NCI-H82 (cell line): ENCODE data around the gene NLN.
"Not testable (repeated sequence)": the region's sequence is repeated elsewhere in the genome, so short reads cannot be mapped to it uniquely, and the experiment has no call there.

Experiments used
- DNase-seq: peaks from one replicate; lab custom pipeline; 2025; lab: John Stamatoyannopoulos, UW

Gene NLN

DNA sequence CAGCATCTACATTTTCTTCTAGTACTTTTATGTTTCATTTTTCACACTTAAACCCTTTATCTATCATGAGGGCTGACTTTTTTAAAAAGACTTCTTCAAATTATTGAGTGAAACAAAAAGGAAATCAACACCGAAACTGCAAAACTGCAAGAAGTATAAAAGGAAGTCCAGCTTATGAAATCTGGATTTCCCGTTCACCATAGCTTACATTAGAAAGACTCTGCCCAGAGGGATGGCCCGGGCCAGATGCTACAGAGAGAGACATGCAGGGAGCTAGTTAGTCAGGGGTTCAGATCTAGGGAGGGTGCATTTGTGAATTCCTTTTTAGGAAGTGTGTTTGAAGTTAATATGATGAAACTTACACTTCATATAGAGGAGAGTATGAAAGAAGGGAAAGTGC is 10.0 kb downstream of the NLN start:
- DNase-seq = not testable (repeated sequence)

DNA sequence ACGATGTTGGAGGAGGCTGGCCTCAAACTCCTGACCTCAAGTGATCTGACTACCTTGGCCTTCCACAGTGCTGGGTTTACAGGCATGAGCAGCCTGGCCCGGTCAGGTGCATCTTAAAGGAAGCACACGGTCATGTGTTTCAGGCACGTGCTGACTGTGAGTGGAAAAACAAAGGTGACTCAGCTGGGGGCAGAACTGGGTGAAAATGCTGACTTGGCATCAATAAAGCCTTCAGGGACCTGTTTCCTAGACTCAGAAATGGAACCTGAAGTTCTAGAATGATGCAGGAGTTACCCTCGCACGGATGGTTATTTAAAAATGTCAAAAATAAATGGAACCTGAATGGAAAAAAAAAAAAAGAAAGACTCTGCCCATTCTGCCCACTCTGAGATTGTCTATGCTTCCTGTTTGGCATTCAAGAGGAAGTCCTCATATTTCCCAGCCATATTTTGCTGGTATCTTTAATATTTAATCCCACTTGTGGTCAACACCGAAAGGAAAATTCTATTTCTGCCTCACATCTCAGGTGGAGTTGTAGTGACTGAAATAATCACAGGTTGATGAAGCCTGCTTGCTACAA is 12.3 kb downstream of the NLN start:
- not testable (repeated sequence) for DNase-seq

DNA sequence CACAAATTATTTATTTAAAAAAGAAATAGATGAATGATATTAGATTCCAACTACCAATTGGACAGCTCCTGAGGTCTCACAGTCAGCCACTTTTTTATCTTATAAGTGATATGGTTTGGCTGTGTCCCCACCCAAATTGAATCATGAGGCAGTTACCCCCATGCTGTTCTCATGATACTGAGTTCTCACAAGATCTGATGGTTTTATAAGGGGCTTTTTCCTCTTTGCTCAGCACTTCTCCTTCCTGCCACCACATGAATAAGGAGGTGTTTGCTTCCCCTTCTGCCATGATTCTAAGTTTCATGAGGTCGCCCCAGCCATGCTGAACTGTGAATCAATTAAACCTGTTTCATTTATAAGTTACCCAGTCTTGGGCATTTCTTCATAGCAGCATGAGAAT is 12.9 kb downstream of the NLN start:
- no peak for DNase-seq

- no peak for DNase-seq
Measured at GRCh38 chr5:65736011-65736410, 14.0 kb downstream of the NLN start.

- no peak for DNase-seq
Measured at GRCh38 chr5:65737842-65738241, 15.8 kb downstream of the NLN start.

- DNase-seq = peak; percentile 2
Measured at GRCh38 chr5:65738305-65738704, 16.3 kb downstream of the NLN start.

- DNase-seq = no peak
Measured at GRCh38 chr5:65739162-65739561, 17.2 kb downstream of the NLN start.

DNA sequence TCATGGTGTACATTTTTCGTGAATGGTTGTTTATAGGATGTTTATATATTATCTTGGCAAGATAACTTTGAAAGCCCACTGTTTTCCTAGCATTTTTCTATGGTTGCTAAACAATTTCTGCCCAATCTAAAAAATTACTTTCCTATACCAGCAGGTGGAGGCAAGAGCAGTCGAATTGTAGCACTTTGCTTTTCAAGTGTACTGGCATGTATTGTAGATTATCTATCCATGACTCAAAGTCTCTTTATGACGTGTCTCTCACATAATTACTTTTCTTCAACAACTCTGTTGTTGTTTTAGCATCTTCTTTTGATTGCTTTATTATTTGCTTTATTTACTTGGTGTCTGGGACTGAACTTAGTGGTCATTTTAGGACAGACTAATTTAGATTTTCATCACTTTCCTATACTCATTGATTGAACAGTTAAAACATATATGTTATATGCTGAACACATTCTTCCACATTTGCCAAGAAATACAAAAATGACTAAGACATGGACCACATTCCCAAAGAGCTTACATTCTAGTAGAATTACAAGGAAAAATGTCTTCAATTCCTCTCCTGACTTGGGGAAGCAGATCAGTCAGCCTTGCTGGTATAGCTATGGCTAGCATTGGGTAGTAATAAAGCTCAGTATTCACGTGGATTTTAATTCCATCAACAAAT is 20.7 kb downstream of the NLN start:
- DNase-seq = peak; percentile 13

DNA sequence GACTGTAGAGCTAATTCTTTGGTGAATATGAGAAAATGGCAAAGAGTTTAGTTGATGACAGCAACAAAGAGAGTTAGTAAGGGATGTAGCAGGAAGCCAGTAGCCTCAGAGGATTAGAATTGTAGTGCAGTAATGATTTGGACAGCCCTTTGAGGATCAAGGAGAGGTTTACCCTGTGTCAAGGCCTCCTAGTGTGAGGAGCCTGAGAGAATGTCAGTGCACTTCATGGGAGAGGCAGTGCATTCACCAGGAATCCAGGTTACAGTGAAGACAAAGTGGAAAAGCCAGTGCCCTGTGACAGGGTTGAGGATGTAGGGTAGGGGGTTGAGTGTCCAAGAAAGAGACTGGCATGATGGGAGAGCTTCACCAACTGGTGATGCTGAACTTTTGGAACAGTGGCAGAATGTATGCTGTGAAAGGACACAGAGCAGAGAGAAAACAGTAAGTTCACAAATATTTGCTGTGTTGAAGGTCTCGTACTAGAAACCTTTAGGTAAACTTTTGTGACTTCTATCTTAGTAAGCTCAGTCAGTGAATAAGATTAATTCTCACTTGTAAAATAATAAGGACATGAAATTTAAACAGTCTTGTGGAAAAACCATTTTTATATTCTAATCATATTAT is 27.3 kb downstream of the NLN start:
- DNase-seq = no peak

- DNase-seq = no peak
Measured at GRCh38 chr5:65749956-65750355, 28.0 kb downstream of the NLN start.

DNA sequence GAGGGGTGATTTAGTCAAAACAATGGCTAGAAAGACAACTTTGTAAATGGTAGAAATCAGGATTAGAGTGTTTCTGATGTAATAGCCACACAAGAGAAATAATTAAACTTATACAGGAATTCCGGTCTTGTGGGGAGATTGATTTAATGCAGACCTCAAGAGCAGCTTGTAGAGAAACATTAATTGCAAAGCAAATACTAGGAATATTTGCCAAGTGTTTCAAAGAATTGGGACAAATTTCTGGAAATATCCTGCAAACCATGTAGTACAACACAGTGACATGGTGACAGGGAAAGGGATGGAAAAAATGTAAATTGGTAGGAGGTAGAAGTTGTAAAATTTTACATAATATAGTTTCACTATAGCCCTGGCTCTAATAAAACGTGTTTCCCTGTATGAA is 28.9 kb downstream of the NLN start:
- no peak for DNase-seq

- no peak for DNase-seq
Measured at GRCh38 chr5:65753189-65753588, 31.2 kb downstream of the NLN start.

- no peak for DNase-seq
Measured at GRCh38 chr5:65758546-65759144, 36.6 kb downstream of the NLN start.

DNA sequence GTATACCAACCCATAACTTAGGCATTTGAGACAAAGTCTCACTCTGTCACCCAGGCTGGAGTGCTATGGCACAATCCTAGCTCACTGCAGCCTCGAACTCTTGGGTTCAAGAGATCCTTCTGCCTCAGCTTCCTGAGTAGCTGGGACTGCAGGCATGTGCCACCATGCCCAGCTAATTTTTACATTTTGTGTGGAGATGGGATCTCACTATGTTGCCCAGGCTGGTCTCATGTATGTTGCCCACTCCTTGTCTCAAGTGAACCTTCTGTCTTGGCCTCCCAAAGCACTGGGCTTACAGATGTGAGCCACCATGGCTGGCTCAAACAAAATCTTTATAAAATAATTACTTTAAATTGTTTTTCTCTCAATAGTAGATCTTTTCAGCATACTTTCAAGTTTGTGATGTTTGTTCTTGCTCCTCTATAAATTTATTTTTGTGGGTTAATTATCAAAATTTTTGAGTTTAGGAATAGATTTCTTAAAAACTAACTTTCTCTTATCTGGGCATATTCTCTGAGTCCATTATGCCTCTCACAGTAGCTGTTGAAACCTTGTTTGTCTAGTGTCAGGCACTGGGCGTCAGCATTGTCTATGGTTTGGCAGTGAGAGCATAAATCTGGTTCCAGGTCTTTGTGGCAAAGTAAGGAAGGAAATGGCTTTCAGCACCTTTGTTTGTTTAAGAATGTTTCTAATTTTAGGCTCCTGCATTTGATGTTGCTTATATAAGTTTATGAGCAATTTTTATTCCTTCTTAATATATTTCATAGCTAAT is 38.7 kb downstream of the NLN start:
- DNase-seq = no peak

DNA sequence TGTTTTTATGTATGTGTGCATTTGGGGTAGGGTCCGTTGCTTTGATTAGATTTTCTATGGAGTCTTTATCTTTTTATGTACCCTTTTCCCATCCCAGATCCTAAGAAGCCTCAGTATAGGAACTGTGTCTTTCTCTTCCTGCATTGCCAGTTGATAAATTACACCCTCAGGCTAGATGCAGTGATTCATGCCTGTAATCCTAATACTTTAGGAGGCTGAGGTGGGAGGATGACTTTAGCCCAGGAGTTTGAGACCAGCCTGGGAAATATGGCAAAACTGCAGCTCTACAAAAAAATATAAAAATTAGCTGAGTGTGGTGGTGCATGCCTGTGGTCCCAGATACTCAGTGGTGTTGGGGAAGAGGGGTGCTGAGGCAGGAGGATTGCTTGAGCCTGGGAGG is 40.2 kb downstream of the NLN start:
- no peak for DNase-seq

GRCh38 chr5:65765582-65765981 is 43.6 kb downstream of the NLN start:
- DNase-seq = no peak

DNA sequence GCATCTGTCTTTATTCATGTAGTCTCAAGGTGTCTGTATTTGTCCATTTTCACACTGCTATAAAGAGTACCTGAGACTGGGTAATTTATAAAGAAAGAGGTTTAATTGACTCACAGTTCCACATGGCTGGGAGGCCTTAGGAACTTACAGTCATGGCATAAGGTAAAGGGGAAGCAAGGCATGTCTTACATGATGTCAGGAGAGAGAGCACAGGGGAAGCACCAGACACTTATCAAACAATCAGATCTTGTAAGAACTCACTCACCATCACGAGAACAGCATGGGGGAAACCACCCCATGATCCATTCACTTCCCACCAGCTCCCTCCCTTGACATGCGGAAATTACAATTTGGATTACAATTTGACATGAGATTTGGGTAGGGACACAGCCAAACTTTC is 44.2 kb downstream of the NLN start:
- DNase-seq = no peak

DNA sequence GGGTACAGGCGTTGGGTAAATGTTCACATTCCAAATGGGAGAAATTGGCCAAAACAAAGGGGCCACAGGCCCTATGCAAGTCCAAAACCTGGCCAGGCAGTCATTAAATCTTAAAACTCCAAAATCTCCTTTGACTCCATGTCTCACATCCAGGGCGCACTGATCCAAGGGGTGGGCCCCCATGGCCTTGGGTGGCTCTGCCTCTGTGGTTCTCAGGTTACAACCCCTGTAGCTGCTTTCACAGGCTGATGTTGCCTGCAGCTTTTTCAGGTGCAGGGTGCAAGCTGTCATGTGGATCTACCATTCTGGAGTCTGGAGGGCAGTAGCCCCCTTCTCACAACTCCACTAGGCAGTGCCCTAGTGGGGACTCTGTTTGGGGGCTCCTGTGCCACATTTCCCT is 44.8 kb downstream of the NLN start:
- DNase-seq = no peak

GRCh38 chr5:65767565-65767964 is 45.6 kb downstream of the NLN start:
- no peak for DNase-seq

GRCh38 chr5:65768723-65769346 is 46.8 kb downstream of the NLN start:
- no peak for DNase-seq

GRCh38 chr5:65769539-65769938 is 47.5 kb downstream of the NLN start:
- DNase-seq = no peak

GRCh38 chr5:65771266-65771665 is 49.3 kb downstream of the NLN start:
- DNase-seq = no peak
